ENCODE measurements around the gene EID3.

DNA sequence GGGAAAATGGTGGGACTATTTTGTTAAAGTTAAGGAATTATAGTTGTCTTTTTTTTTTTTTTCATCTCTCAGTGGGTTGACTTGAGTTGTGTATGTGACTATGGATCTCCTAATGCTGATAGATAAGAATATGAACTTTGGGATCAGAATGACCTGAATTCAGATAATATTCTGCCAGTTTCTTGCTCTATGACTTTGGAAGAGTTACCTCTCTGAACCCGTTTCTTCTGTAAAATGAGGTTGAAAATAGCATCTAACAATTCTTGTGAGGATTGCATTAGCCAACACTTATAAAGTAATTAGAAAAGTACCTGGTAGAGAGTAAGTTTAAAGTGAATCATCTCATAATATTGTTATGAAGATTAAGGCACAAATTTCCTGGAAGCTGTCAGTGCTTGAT lies 18.4 kb downstream of the EID3 start:
- TF ChIP-seq RAD21 (conservative IDR thresholded peaks at IDR 0.05), result no peak
- TF ChIP-seq, protein P1, sequence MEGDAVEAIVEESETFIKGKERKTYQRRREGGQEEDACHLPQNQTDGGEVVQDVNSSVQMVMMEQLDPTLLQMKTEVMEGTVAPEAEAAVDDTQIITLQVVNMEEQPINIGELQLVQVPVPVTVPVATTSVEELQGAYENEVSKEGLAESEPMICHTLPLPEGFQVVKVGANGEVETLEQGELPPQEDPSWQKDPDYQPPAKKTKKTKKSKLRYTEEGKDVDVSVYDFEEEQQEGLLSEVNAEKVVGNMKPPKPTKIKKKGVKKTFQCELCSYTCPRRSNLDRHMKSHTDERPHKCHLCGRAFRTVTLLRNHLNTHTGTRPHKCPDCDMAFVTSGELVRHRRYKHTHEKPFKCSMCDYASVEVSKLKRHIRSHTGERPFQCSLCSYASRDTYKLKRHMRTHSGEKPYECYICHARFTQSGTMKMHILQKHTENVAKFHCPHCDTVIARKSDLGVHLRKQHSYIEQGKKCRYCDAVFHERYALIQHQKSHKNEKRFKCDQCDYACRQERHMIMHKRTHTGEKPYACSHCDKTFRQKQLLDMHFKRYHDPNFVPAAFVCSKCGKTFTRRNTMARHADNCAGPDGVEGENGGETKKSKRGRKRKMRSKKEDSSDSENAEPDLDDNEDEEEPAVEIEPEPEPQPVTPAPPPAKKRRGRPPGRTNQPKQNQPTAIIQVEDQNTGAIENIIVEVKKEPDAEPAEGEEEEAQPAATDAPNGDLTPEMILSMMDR (IDR thresholded peaks at IDR 0.05; ENCODE audit: poor library complexity, severe bottlenecking), result no peak

Measured in neural cell (in vitro differentiated cells).